Stimulated activated naive CD4-positive, alpha-beta T cell treated with Interleukin-2 at 50 U/mL for 16 hours (primary cell): ENCODE data around the gene HSPG2.
"Not testable (repeated sequence)": the region's sequence is repeated elsewhere in the genome, so short reads cannot be mapped to it uniquely, and the experiment has no call there.

Experiments
- DNase-seq: peaks from one replicate; lab custom pipeline; 2025; lab: John Stamatoyannopoulos, UW

Gene HSPG2

DNA sequence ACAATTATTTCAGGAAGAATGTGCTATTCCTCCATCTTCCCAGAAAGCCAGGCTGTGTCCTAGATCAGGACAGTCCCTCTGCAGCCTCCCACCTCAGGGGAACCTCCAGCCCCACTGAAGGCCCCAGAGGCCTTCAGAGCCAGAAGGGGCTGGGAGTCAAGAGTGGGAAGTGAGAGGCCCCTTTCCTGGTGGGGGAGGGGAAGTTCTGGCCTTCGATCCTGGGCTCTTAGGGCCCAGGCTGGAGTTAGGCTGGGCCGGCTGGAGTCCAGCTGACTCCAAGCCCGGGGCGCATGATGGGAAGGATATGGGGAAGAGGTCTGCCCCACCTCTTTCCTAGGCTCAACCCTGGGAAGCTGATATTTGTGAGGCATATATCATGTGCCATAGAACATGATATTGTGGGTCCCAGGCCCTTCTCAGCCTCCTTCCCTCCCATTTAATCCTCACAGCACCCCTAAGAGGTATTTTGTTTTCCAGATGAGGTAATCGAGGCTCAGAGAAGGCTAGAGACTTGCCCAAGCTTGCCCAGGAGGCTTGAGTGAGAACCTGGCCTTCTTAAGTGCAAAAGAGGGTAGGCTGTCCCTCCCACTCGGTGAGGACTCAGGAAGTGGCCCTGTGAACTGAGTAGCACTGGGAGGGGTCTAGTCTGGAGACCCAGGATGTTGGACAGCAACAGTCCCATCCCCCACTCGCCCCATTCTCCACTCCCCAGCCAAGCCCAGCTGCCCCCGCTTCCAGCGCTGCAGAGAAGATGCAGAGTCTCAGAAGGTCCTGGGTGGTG is 18.6 kb upstream of the HSPG2 start:
- DNase-seq, result no peak

DNA sequence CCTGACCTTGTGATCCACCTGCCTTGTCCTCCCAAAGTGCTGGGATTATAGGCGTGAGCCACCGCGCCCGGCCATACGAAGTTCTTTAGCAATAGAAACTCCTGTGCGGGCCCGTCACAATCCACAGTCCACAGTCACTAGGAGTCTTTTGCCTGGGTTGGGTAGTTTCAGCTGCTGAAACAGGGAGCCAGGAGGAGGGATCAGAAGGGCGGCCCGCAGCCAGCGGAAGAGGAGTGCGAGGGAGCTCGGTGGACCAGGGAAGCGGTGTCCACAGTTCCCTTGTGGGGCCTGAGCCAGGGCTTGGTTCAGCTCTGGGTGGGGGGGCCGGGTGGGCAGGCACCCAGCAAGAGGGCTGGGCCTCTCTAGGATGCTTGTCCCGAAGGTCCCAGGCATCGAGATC is 17.9 kb upstream of the HSPG2 start:
- DNase-seq, result no peak

DNA sequence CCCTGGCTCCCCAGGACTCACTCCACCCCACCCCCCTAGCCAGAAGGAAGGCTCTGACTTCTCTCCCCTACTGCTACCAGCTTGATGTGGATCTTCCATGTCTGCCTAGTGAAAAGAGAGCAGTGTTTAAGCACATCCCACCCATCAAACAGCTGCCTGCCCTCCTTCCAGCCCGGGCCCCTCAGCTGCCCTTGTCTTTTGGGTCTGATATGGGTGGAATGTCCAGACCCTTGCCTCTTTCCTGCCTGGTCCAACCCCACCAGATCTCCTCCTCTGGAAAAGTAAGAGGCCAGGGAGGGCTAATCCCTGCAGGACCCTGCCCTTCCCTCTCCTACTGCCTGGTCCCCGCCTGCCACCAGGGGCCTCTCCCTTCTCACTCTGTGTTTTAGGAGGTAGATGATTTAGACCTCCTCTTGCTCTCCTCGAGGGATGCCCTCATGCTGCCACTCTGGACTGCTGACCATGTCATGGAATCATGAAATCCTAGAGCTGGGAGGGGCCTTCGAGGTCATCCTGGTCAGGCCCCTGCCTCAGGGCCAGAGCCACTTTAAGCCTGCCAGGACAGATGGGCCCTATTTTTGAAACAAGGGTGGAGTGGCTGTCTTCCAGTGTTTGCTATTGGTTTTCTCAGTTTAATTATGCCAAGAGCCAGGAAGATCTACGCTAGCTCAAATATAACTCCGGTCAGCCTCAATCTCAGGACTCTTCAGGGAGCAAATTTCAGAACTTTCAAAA is 15.8 kb upstream of the HSPG2 start:
- DNase-seq, result no peak

DNA sequence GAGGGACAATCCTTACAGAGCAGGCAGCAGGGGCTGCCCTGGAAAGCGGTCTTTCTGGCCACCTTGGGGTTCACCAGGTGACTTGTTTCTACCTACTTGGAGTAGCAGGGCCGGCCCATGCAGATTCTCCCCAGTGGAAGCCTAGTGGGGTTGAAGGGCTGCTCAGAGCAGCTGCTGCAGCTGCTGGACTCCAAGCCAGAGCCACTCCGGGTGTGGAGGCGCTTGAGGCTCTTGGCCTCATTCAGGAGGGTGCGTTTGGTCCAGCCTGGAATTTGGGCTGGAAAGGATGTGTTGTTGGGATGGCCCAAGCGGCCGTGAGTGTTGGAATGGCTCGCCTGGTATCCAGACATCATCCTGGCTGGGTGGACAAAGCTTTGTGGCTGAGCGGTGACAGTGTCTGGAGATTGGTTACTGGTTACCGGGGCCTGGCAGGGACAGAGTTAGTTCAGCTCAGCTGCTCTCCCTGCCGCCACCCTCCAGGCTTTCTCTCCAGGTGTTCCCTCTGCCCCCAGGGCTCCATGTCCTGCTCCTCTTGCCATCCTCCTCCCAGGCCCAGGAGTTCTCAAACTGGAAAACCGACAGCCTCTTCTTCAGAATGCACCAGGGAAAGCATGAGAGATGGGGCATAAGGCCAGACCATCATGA is 14.2 kb upstream of the HSPG2 start:
- DNase-seq, result no peak

DNA sequence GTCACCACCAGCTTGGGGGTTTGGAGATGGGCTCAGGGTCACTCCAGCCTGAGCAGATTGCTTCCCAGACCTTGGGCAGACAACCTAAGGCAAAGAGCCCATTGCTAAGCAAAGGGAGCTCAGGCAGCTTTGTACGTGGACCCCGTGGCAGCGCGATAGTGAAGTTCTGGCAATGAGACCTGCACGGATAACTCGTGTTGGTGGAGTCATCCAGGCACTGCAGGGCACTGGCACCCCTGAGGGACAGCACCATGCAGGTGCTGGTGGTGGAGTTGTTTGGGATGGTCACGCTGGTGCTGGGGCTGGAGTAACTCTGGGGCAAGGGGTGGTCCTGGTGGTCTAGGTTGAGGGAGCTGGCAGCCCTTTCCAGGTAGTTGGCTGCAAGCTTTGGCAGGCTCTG is 13.6 kb upstream of the HSPG2 start:
- DNase-seq, result no peak

DNA sequence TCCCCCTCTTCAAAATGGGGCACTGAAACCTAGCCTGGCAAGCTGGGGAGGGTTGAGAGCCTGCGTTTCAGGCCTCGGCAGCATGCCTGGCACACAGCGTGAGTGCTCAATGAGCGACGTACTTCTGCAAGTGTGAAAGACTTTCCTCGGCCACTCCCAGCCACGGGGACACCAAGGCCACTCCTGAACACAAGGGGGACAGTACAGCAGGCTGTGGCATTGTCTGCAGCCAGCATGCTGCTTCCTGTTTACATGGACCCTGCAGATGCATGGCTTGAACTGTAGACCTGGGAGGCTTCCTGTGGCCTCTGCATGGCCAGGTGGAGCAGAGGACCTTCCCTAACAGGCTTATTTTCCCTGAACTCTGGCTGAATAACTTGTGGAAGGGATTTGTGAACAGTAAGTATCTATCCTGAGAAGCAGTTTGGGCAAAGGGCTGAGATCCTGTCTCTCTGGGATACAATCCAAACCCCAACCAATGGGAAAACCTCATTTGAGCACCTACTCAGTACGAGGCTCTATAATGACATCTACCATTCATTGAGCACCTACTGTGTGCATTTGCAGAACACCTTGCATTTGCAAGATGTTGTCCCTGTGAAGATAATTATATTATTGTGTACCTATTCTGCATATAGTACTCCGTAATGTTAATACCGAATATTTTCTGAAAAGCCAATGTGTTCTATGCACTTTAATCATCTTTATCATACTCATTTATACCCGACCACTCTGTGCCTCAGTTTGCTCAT is 9.9 kb upstream of the HSPG2 start:
- DNase-seq, result no peak

DNA sequence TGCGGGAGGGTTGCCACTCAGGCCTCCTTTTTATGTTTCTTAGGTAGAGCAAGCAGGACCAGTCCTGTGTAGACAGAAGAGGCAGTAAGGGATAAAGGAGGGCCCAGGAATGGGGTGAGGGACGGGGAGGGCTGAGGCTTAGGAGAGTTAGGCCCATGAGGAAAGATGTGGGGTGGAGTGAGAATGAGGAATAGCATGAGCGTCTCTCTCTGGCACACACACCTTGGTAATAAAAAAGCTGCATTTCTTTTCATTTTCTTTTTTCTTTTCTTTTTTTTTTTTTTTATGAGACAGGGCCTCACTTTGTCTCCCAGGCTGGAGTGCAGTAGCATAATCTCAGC is 7.6 kb upstream of the HSPG2 start:
- no peak for DNase-seq

DNA sequence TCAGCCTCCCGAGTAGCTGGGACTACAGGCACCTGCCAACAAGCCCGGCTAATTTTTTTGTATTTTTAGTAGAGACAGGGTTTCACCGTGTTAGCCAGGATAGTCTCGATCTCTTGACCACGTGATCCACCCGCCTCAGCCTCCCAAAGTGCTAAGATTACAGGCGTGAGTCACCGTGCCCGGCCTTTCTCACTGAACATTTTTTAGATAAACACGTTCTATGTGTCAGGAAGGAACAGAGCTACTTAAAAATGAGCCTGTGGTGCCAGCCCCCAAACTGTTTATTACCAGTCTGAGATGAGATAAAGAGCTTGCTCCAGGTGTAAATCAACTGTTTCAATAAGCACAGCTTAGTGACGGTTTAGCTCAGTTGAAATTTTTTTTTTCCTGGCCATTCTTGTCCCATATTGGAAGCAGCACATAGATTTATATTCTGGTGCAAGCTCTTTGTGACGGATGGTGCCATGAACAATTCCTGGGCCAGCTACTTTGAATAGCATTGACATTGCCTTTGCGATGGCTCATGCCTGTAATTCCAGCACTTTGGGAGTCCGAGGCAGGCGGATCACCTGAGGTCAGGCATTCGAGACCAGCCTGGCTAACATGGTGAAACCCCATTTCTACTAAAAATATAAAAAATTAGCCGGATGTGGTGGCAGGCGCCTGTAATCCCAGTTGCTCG is 6.0 kb upstream of the HSPG2 start:
- DNase-seq, result not testable (repeated sequence)

DNA sequence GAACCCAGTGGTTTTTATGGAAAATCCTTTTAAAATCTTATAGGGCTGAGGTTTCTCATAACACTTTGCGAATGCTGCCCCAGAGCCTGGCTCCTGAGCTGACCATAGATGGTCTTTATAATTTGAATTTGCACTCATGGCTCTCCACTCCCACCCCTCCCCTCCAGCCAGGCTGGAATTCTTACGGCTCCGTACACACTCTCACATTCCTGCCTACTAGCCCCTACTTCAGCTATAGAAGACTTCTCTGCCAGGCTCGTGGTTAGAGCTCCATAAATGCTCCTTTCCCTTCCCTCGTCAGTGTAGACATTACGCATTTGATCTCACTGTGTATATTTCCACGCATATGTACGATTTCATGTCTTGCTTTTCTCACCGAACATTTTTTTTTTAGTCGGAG is 5.4 kb upstream of the HSPG2 start:
- no peak for DNase-seq

DNA sequence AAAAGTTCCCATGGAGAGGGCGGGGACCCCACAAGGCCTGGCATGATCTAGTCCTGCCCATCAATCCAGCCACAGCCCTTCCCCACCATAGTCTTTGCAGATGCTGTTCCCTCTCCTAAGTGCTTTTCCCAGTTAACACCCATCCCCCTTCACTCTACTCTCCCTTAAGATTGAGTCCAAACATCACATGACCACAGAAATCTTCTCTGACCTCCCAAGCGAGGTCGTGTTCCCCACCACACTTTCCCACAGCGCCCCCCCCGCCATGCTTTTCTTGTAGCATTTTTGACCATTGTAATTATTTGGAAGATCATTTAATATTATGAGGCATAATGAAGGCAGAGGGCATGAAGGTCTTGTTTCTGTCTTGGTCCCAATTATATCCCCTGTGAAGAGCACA is 4.3 kb upstream of the HSPG2 start:
- DNase-seq, result no peak

DNA sequence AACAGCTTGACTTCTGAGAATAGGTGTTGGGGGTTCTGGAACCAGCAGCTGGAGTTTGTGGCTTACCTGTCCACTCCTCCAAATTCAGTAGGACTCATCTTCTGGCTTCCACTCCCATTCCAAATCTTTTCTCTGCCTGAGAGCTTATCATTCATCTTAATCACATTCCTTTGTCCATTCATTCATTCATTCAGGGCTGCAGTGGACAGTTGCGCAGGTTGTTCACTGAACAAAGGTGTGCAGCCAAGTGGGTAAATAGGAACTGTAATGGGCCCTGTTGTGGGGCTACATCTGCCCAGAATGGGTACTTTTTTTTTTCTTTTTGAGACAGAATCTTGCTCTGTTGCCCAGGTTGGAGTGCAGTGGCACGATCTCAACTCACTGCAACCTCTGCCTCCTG is 3.4 kb upstream of the HSPG2 start:
- no peak for DNase-seq

DNA sequence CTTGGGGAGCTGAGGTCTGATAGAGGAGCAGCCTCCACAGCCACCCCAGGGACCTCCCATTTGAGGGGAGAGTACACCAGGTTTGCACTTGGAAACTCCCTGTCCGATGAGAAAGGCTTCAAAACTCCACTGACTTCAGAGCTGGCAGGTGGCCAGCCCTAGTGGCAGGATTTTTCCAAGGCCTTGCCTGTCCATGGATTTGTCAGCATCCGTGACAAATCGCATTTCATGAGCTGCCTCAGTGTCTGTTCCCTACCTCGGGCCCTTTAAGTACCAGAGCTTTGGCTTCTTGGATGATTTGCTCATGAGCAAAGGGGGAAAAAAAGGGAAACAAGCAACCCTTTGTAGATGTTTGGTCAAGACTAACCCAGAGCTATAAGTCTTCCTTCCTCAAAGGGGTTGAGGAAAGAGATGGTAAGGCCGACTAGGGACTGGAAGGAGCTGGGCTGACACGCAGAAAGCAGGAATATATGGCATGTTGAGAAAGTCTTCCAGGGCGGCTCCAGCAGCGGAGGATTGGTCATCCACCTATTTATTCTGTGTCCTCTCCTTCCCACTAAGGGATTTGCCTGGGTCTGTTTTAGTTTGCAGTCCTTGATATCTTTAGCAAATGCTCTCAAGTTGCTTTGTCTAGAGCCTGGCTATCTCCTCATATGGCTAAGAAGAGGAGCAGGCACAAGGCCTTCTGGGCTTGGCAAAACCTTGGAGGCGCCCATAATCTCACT is 2.7 kb upstream of the HSPG2 start:
- no peak for DNase-seq

DNA sequence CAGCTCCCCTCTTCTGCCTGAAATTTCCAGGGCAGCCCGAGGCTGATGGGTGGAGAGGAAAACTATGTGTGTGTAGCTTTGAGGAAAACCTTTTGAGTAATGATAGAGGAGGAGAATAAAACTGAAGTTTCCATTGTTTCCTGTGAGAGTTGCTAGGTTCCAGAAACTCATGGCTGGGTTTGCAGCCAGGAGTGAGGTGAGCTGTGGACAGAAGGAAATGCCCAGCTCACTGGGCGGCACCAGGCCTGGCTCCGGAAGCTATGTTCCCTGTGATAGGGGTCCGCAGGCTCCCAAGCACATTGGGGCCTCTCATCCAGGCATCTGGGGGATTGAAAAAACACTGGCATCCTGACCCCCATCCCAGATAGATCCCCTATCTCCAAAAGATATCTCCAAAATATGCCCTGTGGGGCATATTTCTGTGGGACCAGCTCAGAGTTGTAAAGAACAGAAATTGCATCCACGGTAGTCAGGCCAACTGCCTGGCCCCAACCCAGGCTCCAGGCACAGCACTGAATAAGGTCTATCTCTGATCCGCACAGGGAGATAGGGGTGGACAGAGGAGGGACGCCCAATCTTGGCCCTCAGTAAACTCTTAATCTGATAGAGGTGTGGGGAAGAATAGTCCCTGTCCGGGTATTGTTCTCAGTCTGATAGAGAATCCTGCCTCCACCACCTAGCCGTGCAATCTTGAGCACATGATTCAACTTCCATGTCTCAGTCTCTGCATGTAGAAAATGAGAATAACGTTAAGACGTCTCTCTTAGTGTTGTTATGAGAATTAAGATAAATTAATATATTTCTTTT is 1.8 kb upstream of the HSPG2 start:
- DNase-seq, result no peak

DNA sequence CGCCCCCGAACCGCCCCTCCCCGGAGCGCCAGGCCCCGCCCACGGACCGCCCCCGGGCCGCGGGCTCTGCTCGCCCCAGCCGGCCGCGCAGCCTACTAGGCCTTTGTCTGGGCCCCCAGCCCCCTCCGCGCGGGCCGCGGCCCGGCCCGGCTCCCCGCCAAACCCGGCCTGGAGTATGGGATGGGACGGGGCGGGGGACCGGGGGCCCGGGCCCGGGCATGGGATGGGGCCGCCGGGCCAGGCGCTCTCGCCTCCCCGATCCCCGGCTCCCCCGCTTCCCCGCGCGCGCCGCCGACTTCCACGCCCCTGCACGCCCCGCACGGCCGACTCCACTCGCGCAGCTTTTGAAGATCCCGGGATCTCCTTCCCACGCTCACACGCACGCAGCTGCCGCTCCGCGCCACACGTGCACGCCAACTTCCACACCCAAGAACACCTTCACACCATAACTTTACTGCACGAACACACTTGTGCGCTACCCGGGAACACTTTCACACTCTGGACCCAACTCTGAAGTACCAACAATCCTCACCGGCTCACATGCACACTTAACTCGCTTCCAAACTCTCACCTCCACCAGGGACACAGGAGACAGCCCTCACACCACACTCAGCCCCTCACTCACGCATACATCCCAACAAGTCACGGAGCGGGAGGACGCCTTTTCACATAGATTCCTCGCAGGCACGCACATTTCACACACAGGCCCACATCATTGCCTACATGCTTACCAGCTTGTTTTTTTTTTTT is 437 bp upstream of the HSPG2 start:
- peak; percentile 58 for DNase-seq

DNA sequence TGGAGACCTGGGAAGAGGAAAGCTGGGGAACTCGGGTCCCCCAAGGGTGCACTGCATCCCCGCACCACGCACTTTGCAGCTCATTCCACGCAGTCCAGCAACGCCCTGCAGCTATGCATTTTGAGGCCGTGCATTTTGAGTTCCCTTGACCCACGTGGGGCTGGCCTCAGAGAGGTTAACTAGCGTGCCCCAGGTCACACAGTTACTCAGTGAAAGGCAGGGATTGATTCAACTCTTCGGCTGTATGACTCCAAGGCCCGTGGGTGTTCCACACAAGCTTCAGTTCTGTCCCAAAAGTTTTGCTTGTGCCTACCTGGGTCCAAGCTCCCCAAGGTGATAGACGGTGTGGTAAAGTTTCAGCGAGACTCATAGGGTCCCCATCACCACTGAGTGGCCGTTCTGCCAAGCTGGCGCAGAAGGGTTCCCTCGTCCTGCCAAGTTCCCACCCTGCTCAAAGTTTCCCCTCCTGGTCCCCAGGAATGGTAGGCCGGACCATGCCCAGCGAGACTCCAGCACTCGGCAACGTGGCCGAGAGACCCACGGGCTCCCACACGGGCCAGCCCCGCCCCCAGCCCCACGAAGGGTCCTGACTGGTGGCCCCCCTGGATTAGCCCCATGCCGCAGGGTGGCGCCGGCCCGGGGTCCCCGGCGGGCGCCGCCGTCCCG is 611 bp downstream of the HSPG2 start:
- no peak for DNase-seq

DNA sequence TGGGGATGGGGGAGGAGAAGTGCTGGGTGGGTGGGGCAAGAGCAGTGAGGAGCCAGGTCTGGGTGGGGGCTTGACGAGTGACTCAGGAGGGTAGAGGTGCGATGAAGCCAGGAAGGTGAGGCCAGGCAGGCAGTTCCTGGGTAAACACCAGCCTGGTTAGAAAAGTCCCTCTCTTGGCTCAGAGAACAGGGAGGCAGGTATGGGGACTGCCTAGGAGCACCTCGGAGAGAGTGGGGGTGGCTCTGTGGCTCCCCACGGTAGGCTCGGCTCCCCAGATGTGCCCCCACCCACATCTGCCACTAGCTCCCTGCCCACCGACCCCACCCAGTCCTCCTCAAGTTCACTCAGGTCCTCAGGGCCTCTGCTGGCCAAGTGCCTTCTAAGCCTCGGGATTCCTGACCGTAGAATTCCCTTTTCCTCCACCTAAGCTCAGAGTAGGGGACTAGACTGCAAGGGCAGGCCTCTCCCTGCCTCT is 1.2 kb downstream of the HSPG2 start:
- no peak for DNase-seq

DNA sequence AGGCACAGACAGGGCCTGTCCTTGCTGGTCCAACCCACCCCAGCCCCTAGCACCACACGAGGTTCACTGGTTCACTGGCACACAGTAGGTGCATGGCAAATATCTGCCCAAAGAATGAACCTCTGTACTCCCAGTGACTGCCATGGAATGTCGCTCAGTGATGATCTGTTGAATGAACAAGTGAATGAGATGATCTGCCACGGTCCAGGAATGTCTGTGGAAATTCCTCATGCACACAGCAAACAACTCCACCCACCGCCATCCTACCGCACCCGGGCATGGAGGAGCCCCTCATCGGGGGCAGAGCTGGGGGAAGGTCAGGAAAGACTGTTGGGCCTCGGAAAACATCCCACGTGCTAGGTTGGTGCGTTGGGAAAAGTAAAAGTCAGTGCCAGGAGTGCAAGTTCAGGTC is 1.7 kb downstream of the HSPG2 start:
- DNase-seq, result no peak

DNA sequence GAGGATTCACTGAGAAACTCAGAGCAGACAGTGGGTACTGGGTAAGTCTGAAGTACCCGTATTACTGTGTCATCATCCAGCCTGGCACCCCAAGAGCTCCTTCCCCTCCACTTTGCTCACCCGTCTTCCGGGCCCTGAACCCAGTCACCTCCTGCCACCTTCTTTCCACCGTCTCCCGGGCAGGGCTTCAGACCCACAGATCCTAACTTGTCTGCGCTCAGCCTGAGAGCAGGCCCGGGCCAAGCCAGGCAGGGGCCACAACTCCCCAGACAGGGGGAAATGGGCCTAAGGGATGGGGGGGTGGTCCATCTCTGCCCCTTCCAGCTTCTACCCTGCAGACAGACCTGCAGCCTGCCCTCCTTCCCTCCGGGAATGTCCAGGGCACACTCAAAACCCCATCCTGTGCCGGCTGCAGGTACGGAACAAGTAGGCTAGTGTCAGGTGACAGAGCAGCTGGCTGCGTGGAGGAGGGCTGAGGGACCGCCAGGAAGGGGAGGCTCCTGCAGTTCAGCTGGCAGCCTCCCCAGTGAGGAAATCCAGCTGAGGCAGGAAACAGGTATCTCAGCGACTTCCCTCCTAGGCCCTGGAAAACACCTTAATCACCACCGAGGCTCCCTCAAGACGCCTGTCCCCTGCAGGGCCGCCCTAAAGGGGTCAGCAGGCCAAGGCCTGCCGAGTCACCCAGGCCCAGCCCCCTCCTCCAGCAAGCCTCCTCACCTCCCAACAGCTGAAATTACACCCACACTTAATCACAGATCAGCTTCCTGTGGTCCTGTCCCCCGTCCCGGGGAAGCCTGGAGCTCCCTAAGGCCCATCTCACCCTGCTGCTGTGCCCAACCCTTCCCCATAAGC is 3.5 kb downstream of the HSPG2 start:
- no peak for DNase-seq
